Stimulated activated naive B cell treated with anti-CD40 and anti-IgM and Interleukin-4, amounts not matched to agents 10 μg/mL and 1 μg/mL and 100 μg/mL, for 72 hours (primary cell): ENCODE measurements around the gene SHISA9.

Source experiments
- ATAC-seq, 2 donors: fragments of 150-1000 bp; cut with Tn5 transposase; replicated peaks; 2 replicates each; pipeline ENCODE4 v1.10.0; 2021; ENCODE audit warnings: moderate library complexity in 1 of 2
- DNase-seq: peaks from one replicate; pipeline ENCODE4 v3.0.0; 2021
- H3K27ac Mint-ChIP-seq: one replicate; pipeline ENCODE4 v1.8.0; 2022; ENCODE audit warnings: mild to moderate bottlenecking, mixed read lengths
- H3K27me3 Mint-ChIP-seq, 2 donors: one replicate each; pipeline ENCODE4 v1.8.0; 2022; ENCODE audit warnings: mixed read lengths in 2 of 2
- H3K36me3 Mint-ChIP-seq, 2 donors: one replicate each; pipeline ENCODE4 v1.8.0; 2022; ENCODE audit warnings: mixed read lengths in 2 of 2, mild to moderate bottlenecking in 1 of 2
- H3K4me1 Mint-ChIP-seq, 2 donors: one replicate each; pipeline ENCODE4 v1.8.0; 2022; ENCODE audit warnings: mixed read lengths in 2 of 2, mild to moderate bottlenecking in 1 of 2
- H3K4me3 Mint-ChIP-seq, 2 donors: one replicate each; pipeline ENCODE4 v1.8.0; 2022; ENCODE audit warnings: mild to moderate bottlenecking in 2 of 2, mixed read lengths in 2 of 2, moderate library complexity in 1 of 2
- H3K9me3 Mint-ChIP-seq, 2 donors: one replicate each; pipeline ENCODE4 v1.8.0; 2022; ENCODE audit warnings: mixed read lengths in 2 of 2, mild to moderate bottlenecking in 1 of 2

Gene SHISA9

GRCh38 chr16:13039526-13039925 is 138.1 kb downstream of the SHISA9 start:
- Mint-ChIP-seq H3K4me3 (no peak overlapping the region), H3K36me3 (no peaks in the 10 kb centered on the region), H3K4me1 (no peaks in the 10 kb centered on the region), H3K27me3 (no peaks in the 10 kb centered on the region), H3K27ac (no peak overlapping the region), H3K9me3 (peaks cover 10 to 14% of the 10 kb centered on the region in 2 donors)
- DNase-seq = no peak
- ATAC-seq = no peak

- Mint-ChIP-seq H3K27ac (no peak overlapping the region), H3K36me3 (no peaks in the 10 kb centered on the region), H3K9me3 (peaks cover 10 to 14% of the 10 kb centered on the region in 2 donors), H3K27me3 (no peaks in the 10 kb centered on the region), H3K4me3 (no peak overlapping the region), H3K4me1 (no peaks in the 10 kb centered on the region)
- ATAC-seq (no peak), DNase-seq (no peak)
These were observed 139.8 kb downstream of the SHISA9 start for GRCh38 chr16:13041180-13041579.

GRCh38 chr16:13041646-13042290 is 140.4 kb downstream of the SHISA9 start:
- Mint-ChIP-seq H3K27me3 (no peaks in the 10 kb centered on the region), H3K9me3 (peaks cover 10 to 14% of the 10 kb centered on the region in 2 donors), H3K27ac (no peak overlapping the region), H3K4me1 (no peaks in the 10 kb centered on the region), H3K36me3 (no peaks in the 10 kb centered on the region), H3K4me3 (no peak overlapping the region)
- ATAC-seq (no peak), DNase-seq (no peak)

GRCh38 chr16:13042291-13042685 is 140.9 kb downstream of the SHISA9 start:
- no peak for DNase-seq
- no peak overlapping the region for H3K4me3 Mint-ChIP-seq
- no peaks in the 10 kb centered on the region for H3K36me3 Mint-ChIP-seq
- no peaks in the 10 kb centered on the region for H3K4me1 Mint-ChIP-seq
- ATAC-seq = no peak
- H3K27me3 Mint-ChIP-seq = no peaks in the 10 kb centered on the region
- peaks cover 8 to 14% of the 10 kb centered on the region in 2 donors for H3K9me3 Mint-ChIP-seq
- H3K27ac Mint-ChIP-seq = no peak overlapping the region

GRCh38 chr16:13046061-13046821 is 144.8 kb downstream of the SHISA9 start:
- no peak for ATAC-seq
- Mint-ChIP-seq H3K27ac (no peak overlapping the region), H3K27me3 (no peaks in the 10 kb centered on the region), H3K36me3 (no peaks in the 10 kb centered on the region), H3K9me3 (peaks cover 4 to 13% of the 10 kb centered on the region in 2 donors), H3K4me3 (no peak overlapping the region), H3K4me1 (no peaks in the 10 kb centered on the region)
- DNase-seq = no peak

GRCh38 chr16:13047276-13047675 is 145.9 kb downstream of the SHISA9 start:
- Mint-ChIP-seq H3K4me1 (no peaks in the 10 kb centered on the region), H3K4me3 (no peak overlapping the region), H3K36me3 (no peaks in the 10 kb centered on the region), H3K27ac (no peak overlapping the region), H3K27me3 (no peaks in the 10 kb centered on the region), H3K9me3 (peaks cover 4 to 13% of the 10 kb centered on the region in 2 donors)
- DNase-seq (no peak), ATAC-seq (no peak)

- ATAC-seq (no peak), DNase-seq (no peak)
- H3K27ac Mint-ChIP-seq = no peak overlapping the region
- H3K4me1 Mint-ChIP-seq = no peaks in the 10 kb centered on the region
- peaks cover 4 to 9% of the 10 kb centered on the region in 2 donors for H3K9me3 Mint-ChIP-seq
- H3K27me3 Mint-ChIP-seq = no peaks in the 10 kb centered on the region
- no peak overlapping the region for H3K4me3 Mint-ChIP-seq
- H3K36me3 Mint-ChIP-seq = no peaks in the 10 kb centered on the region
These were observed 148.3 kb downstream of the SHISA9 start for GRCh38 chr16:13049688-13050087.

GRCh38 chr16:13052431-13052830 is 151.0 kb downstream of the SHISA9 start:
- Mint-ChIP-seq H3K27me3 (no peaks in the 10 kb centered on the region), H3K4me3 (no peak overlapping the region), H3K36me3 (no peaks in the 10 kb centered on the region), H3K9me3 (peaks cover 4 to 9% of the 10 kb centered on the region in 2 donors), H3K4me1 (no peaks in the 10 kb centered on the region), H3K27ac (no peak overlapping the region)
- DNase-seq (no peak), ATAC-seq (no peak)

GRCh38 chr16:13055480-13055879 is 154.1 kb downstream of the SHISA9 start:
- Mint-ChIP-seq H3K27me3 (no peaks in the 10 kb centered on the region), H3K27ac (no peak overlapping the region), H3K36me3 (no peaks in the 10 kb centered on the region), H3K9me3 (peaks cover 0 to 5% of the 10 kb centered on the region in 2 donors), H3K4me3 (no peak overlapping the region), H3K4me1 (no peaks in the 10 kb centered on the region)
- ATAC-seq (no peak), DNase-seq (no peak)

- Mint-ChIP-seq H3K4me3 (no peak overlapping the region), H3K36me3 (no peaks in the 10 kb centered on the region), H3K27me3 (no peaks in the 10 kb centered on the region), H3K4me1 (no peaks in the 10 kb centered on the region), H3K27ac (no peak overlapping the region), H3K9me3 (peaks cover 0 to 3% of the 10 kb centered on the region in 2 donors)
- no peak for ATAC-seq
- DNase-seq = no peak
These were observed 155.2 kb downstream of the SHISA9 start for GRCh38 chr16:13056607-13057006.

GRCh38 chr16:13060932-13061331 is 159.5 kb downstream of the SHISA9 start:
- DNase-seq (no peak), ATAC-seq (no peak)
- H3K36me3 Mint-ChIP-seq = no peaks in the 10 kb centered on the region
- no peak overlapping the region for H3K4me3 Mint-ChIP-seq
- H3K27me3 Mint-ChIP-seq = no peaks in the 10 kb centered on the region
- H3K9me3 Mint-ChIP-seq = peaks cover 0 to 1% of the 10 kb centered on the region in 2 donors
- H3K27ac Mint-ChIP-seq = no peak overlapping the region
- no peaks in the 10 kb centered on the region for H3K4me1 Mint-ChIP-seq

- Mint-ChIP-seq H3K4me1 (no peaks in the 10 kb centered on the region), H3K36me3 (no peaks in the 10 kb centered on the region), H3K27ac (no peak overlapping the region), H3K27me3 (no peaks in the 10 kb centered on the region), H3K4me3 (no peak overlapping the region), H3K9me3 (peaks cover 0 to 3% of the 10 kb centered on the region in 2 donors)
- DNase-seq (no peak), ATAC-seq (no peak)
These were observed 160.3 kb downstream of the SHISA9 start for GRCh38 chr16:13061691-13062090.

- H3K36me3 Mint-ChIP-seq = no peaks in the 10 kb centered on the region
- peaks cover 0 to 3% of the 10 kb centered on the region in 2 donors for H3K9me3 Mint-ChIP-seq
- no peak overlapping the region for H3K27ac Mint-ChIP-seq
- H3K4me3 Mint-ChIP-seq = no peak overlapping the region
- ATAC-seq (no peak), DNase-seq (no peak)
- no peaks in the 10 kb centered on the region for H3K4me1 Mint-ChIP-seq
- H3K27me3 Mint-ChIP-seq = no peaks in the 10 kb centered on the region
These were observed 160.8 kb downstream of the SHISA9 start for GRCh38 chr16:13062219-13062618.

- DNase-seq = no peak
- ATAC-seq = no peak
- Mint-ChIP-seq H3K27me3 (no peaks in the 10 kb centered on the region), H3K4me1 (no peaks in the 10 kb centered on the region), H3K4me3 (no peak overlapping the region), H3K9me3 (peaks cover 0 to 1% of the 10 kb centered on the region in 2 donors), H3K27ac (no peak overlapping the region), H3K36me3 (no peaks in the 10 kb centered on the region)
These were observed 162.1 kb downstream of the SHISA9 start for GRCh38 chr16:13063457-13063856.

GRCh38 chr16:13064821-13065220 is 163.4 kb downstream of the SHISA9 start:
- no peak overlapping the region for H3K27ac Mint-ChIP-seq
- H3K9me3 Mint-ChIP-seq = peaks cover 0 to 4% of the 10 kb centered on the region in 2 donors
- DNase-seq (no peak), ATAC-seq (no peak)
- no peaks in the 10 kb centered on the region for H3K27me3 Mint-ChIP-seq
- H3K4me1 Mint-ChIP-seq = no peaks in the 10 kb centered on the region
- no peaks in the 10 kb centered on the region for H3K36me3 Mint-ChIP-seq
- H3K4me3 Mint-ChIP-seq = no peak overlapping the region
